Adipocyte (in vitro differentiated cells): ENCODE results near the gene DIS3L.
"Not testable (repeated sequence)": the region's sequence is repeated elsewhere in the genome, so short reads cannot be mapped to it uniquely, and the experiment has no call there.

ENCODE experiments used
- DNase-seq: peaks from one replicate; pipeline ENCODE4 v3.0.0-alpha.2; 2015; ENCODE audit warnings: low read depth
- H3K27me3 ChIP-seq: replicated peaks from 2 replicates; pipeline ENCODE4 v1.7.0; 2013; ENCODE audit warnings: mild to moderate bottlenecking, low read length, moderate library complexity; ENCODE audit not compliant: control insufficient read depth, insufficient read depth
- H3K36me3 ChIP-seq: 2 replicates; pipeline ENCODE4 v1.7.0; 2013; ENCODE audit warnings: low read length, mild to moderate bottlenecking, moderate library complexity; ENCODE audit not compliant: control insufficient read depth, insufficient read depth, severe bottlenecking
- H3K4me1 ChIP-seq: 2 replicates; pipeline ENCODE4 v1.7.0; 2013; ENCODE audit warnings: mild to moderate bottlenecking, low read length, moderate library complexity; ENCODE audit not compliant: control insufficient read depth, insufficient read depth
- H3K4me3 ChIP-seq: 2 replicates; pipeline ENCODE4 v1.7.0; 2013; ENCODE audit warnings: mild to moderate bottlenecking, low read length, moderate library complexity
- H3K9ac ChIP-seq: 2 replicates; pipeline ENCODE4 v1.7.0; 2013; ENCODE audit warnings: mild to moderate bottlenecking, low read length, moderate library complexity
- H3K9me3 ChIP-seq: 2 replicates; pipeline ENCODE4 v1.7.0; 2013; ENCODE audit warnings: mild to moderate bottlenecking, low read length, moderate library complexity; ENCODE audit not compliant: control insufficient read depth

DIS3L gene

DNA sequence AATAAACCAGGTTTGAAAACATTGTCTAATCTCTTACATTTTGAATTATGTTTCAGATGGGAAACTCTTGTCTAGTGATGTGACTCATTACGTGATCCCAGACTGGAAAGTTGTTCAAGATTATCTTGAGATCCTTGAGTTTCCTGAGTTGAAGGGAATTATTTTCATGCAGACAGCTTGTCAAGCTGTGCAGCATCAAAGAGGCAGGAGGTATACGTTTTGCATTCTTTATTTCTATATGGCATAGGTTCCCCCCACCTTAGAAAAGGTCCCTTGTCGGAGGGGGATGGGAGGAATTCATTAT lies 1.5 kb downstream of the DIS3L start:
- no peaks in the 10 kb centered on the region for H3K36me3 ChIP-seq
- peak overlapping the region; percentile 92 for H3K9ac ChIP-seq
- H3K27me3 ChIP-seq, result no peaks in the 10 kb centered on the region
- H3K4me3 ChIP-seq, result peak overlapping the region; percentile 79
- no peaks in the 10 kb centered on the region for H3K9me3 ChIP-seq
- peak; percentile 51 for DNase-seq
- H3K4me1 ChIP-seq, result peaks cover 22% of the 10 kb centered on the region

DNA sequence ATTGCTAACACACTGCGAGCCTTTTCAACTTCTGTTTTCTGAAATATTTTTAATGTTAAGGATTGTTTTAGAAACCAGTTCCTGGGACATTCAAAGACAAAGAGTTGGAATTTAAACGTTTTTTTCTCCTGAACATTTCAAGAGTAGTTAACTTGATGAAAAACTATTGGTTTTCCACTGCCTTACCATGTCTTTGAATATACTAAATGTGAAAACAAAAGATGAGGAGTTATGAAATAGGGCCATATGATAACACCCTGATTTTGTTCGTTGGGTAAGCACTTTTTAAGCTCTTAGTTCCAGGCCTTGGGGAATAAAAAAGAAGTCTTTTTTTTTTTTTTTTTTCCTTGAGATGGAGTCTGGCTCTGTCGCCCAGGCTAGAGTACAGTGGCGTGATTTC lies 2.8 kb downstream of the DIS3L start:
- no peaks in the 10 kb centered on the region for H3K9me3 ChIP-seq
- no peak overlapping the region for H3K4me3 ChIP-seq
- DNase-seq, result no peak
- no peaks in the 10 kb centered on the region for H3K27me3 ChIP-seq
- no peak overlapping the region for H3K9ac ChIP-seq
- no peaks in the 10 kb centered on the region for H3K36me3 ChIP-seq
- peaks cover 22% of the 10 kb centered on the region for H3K4me1 ChIP-seq

DNA sequence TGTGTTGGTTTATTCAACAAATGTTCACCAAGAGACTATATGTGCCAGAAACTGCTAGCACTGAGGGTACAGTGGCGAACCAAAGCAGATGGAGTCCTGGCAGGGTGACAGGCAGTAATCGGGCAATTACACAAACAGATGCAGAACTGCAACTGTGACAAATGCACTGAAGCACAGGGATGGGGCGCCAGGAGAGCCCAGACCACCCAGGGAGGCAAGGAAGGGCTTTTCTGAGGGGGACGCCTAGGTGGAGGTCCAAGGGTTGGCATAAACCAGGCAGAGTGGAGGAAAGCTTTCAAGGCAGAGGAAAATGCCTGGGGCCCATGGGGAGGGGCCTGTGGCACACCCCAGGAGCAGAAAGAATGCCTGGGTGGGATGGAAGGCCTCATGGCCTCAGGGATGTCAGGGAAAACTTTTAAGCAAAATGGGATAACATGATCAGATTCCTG lies 5.5 kb downstream of the DIS3L start:
- Histone ChIP-seq H3K4me3 (no peak overlapping the region), H3K27me3 (no peaks in the 10 kb centered on the region), H3K36me3 (no peaks in the 10 kb centered on the region), H3K4me1 (peaks cover 21% of the 10 kb centered on the region), H3K9ac (no peak overlapping the region), H3K9me3 (no peaks in the 10 kb centered on the region)
- no peak for DNase-seq

DNA sequence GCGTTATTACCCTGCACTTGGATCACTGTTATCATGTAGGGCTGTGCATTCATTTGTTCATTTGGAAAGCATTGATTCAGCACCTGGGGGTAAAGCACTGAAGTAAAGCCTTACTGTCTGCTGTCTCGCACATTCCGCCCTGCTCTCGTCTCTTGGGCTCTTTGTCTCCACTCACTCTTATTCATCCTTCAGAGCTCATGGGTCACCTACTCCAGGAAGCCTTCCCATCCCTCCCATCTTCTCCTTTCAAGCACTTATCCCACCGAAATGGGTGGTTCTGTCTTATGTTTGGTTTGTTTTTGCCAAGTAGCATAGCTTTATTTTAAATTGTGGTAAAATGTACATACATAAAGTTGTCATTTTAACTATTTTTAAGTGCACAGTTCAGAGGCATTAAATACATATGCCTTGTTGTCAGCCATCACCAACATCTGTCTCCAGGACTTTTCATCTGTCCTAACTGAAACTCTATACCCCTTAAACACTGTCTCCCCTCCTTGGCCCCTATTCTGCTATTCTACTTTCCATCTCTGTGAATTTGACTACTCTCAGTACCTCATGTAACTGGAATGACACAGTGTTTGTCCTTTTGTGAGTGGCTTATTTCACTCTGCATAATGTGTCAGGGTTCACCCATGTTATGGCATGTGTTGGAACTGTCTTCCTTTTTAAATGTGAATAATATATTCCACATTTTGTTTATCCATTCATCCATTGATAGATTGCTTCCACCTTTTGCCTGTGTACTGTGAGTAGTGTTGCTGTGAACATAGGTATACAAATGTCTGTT lies 9.3 kb downstream of the DIS3L start:
- DNase-seq, result no peak
- H3K27me3 ChIP-seq, result no peaks in the 10 kb centered on the region
- H3K36me3 ChIP-seq, result no peaks in the 10 kb centered on the region
- H3K4me3 ChIP-seq, result no peak overlapping the region
- peaks cover 7% of the 10 kb centered on the region for H3K4me1 ChIP-seq
- peak overlapping the region; percentile 2 for H3K9ac ChIP-seq
- H3K9me3 ChIP-seq, result no peaks in the 10 kb centered on the region

DNA sequence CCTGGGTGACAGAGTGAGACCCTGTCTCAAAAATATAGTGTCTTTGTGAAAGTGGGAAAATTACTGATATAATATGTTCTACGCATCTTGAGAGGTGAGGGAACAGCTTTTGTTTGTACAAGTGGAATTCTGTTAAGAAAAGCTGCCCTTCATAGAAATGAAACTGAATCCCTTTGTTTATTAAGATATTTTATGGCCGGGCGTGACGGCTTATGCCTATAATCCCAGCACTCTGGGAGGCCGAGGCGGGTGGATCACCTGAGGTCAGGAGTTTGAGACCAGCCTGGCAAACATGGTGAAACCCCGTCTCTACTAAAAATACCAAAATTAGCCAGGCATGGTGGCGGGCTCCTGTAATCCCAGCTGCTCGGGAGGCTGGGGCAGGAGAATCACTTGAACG lies 11.1 kb downstream of the DIS3L start:
- not testable (repeated sequence) for H3K4me1 ChIP-seq, H3K9ac ChIP-seq, DNase-seq, H3K4me3 ChIP-seq, H3K9me3 ChIP-seq, H3K27me3 ChIP-seq, H3K36me3 ChIP-seq

DNA sequence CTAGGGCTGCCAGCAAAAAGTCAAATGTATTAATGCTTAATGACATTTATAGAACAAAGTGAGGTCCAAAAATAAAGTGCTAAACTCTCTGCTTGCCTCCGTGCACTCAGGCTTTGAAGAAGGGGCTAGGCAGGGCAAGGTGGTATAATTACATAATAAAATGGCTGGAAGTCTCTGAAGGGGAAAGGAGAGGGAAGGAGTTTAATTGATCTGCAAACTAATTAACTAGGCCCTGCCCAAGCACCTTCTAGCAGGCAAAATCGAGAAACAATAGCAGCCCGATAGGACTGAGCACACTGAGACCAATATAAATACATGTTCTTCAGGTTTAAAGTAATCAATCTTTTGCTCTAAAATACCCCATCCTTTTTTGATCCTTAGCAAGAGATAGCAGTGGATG lies 13.0 kb downstream of the DIS3L start:
- no peaks in the 10 kb centered on the region for H3K27me3 ChIP-seq
- DNase-seq, result no peak
- H3K9me3 ChIP-seq, result no peaks in the 10 kb centered on the region
- no peak overlapping the region for H3K9ac ChIP-seq
- peaks cover 7% of the 10 kb centered on the region for H3K4me1 ChIP-seq
- H3K36me3 ChIP-seq, result peaks cover 20% of the 10 kb centered on the region
- no peak overlapping the region for H3K4me3 ChIP-seq

DNA sequence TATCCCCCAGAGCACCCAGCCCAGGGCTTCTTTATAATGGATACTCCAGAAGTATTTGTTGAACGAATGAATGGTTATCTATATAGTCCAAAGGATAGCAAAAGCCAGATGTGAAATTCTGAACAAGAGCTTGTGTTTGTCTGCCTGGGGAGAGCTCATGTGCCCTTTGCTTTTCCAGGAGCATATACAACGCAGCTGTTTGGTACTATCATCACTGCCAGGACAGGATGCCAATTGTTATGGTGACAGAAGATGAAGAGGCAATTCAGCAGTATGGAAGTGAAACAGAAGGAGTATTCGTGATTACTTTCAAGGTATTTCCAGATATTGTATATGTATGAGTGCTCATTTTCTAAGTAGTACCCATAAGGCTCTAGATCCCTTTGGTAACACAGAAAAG lies 15.2 kb downstream of the DIS3L start:
- H3K36me3 ChIP-seq, result peaks cover 33% of the 10 kb centered on the region

DNA sequence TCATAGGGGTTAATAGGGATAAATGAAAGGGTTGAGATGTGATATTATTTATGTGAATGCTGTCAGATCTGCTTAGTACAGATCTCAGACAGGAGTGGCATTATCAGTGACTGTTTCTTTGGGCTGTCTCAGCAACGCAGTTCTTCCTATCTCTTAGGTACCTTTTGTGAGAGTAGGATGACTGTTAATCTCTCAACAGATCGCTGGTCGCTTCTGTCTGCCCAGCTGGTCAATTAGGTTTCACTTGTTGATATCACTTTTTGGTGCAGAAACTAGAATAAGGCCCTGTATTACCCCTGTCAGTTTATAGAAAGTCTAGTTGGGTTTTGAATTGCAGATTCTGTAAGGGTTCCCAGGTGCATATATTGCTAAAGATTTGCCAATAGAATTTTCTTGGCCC lies 16.5 kb downstream of the DIS3L start:
- Histone ChIP-seq H3K27me3 (no peaks in the 10 kb centered on the region), H3K4me1 (no peaks in the 10 kb centered on the region), H3K9me3 (no peaks in the 10 kb centered on the region), H3K4me3 (no peak overlapping the region), H3K36me3 (peaks cover 45% of the 10 kb centered on the region), H3K9ac (no peak overlapping the region)
- no peak for DNase-seq

More for the DNA sequence above, 15.2 kb downstream of the DIS3L start:
- no peaks in the 10 kb centered on the region for H3K9me3 ChIP-seq
- H3K4me3 ChIP-seq, result no peak overlapping the region
- no peak for DNase-seq
- H3K9ac ChIP-seq, result no peak overlapping the region
- no peaks in the 10 kb centered on the region for H3K27me3 ChIP-seq
- H3K4me1 ChIP-seq, result no peaks in the 10 kb centered on the region

DNA sequence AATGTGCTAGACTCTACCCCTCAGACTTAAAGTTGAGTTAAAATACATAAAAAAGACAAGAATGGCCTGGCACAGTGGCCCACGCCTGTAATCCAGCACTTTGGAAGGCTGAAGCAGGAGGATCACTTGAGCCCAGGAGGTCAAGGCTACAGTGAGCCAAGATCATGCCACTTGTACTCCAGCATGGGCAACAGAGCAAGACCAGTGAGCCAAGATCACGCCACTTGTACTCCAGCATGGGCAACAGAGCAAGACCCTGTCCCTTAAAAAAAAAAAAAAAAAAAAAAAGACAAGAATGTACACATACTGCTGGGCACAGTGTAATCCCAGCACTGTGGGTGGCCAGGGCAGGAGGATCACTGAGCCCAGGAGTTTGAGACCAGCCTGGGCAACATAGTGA lies 17.4 kb downstream of the DIS3L start:
- peaks cover 48% of the 10 kb centered on the region for H3K36me3 ChIP-seq
- no peak overlapping the region for H3K9ac ChIP-seq
- DNase-seq, result no peak

DNA sequence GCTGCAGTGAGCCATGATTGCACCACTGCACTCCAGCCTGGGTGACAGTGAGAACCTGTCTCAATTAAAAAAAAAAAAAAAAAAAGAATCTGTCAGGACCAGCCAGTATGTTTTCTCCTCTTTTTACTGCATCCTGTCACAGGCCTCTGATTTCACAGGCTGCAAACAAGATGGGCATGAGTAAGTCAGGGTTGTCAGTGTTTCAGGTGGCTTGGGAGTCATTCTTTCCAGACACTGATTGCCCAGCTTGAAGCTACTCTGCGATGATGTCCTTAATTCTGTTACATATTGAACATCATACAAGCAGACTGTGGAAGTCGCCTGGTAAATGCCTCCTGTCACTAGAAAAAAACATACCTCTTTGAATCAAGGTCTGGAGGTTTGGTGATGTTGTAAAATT lies 18.8 kb downstream of the DIS3L start:
- H3K27me3 ChIP-seq, result no peaks in the 10 kb centered on the region
- no peaks in the 10 kb centered on the region for H3K9me3 ChIP-seq
- H3K4me3 ChIP-seq, result no peak overlapping the region
- H3K36me3 ChIP-seq, result peaks cover 57% of the 10 kb centered on the region
- DNase-seq, result no peak
- no peaks in the 10 kb centered on the region for H3K4me1 ChIP-seq
- H3K9ac ChIP-seq, result no peak overlapping the region

More for the DNA sequence above, 17.4 kb downstream of the DIS3L start:
- H3K9me3 ChIP-seq, result no peaks in the 10 kb centered on the region
- no peaks in the 10 kb centered on the region for H3K4me1 ChIP-seq
- H3K27me3 ChIP-seq, result no peaks in the 10 kb centered on the region
- H3K4me3 ChIP-seq, result no peak overlapping the region

DNA sequence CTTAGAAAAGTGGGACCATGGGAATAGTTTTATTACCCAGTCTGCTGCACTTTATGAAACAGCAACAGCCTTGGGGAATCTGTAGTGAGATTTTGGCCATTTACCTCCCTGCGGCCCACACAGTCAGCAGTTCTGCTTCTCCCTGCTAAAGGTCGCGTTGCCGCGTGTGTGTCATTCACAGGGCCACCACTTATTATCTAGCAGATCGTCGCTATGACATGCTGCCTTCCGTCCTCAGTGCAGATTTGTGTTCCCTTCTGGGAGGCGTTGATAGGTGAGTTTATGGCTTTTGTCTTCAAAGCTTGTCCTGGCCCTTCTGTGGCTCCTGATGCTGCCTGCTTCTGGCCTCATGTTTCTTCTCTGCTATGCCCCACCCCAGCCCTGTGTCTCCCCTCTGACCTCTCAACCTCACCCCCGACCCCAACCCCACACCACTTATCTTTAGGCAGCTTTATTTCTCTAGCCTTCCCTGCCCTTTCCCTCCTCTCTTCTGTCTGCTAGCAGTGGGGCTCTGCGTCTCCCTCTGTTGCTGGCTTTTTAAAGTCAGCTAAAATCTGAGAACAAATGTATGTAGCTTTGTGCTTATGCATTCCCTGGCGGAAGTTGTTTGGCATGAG lies 30.1 kb downstream of the DIS3L start:
- H3K9ac ChIP-seq, result no peak overlapping the region
- H3K4me3 ChIP-seq, result no peak overlapping the region
- H3K27me3 ChIP-seq, result no peaks in the 10 kb centered on the region
- peaks cover 72% of the 10 kb centered on the region for H3K36me3 ChIP-seq
- no peaks in the 10 kb centered on the region for H3K9me3 ChIP-seq
- no peaks in the 10 kb centered on the region for H3K4me1 ChIP-seq
- DNase-seq, result no peak

DNA sequence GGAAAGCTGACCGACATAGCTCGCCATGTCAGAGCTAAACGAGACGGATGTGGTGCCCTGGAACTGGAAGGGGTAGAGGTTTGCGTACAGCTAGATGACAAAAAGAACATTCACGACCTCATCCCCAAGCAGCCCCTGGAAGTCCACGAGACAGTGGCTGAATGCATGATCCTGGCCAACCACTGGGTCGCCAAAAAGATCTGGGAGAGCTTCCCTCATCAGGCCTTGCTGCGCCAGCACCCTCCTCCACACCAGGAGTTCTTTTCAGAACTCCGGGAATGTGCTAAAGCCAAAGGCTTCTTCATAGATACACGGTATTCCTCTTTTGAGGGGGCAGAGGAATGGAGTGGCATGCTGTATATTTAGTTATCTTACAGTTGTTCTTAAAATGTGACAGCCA lies 32.7 kb downstream of the DIS3L start:
- no peak for DNase-seq
- H3K4me1 ChIP-seq, result no peaks in the 10 kb centered on the region
- H3K27me3 ChIP-seq, result no peaks in the 10 kb centered on the region
- H3K9me3 ChIP-seq, result no peaks in the 10 kb centered on the region
- peaks cover 77% of the 10 kb centered on the region for H3K36me3 ChIP-seq
- no peak overlapping the region for H3K4me3 ChIP-seq
- H3K9ac ChIP-seq, result no peak overlapping the region
